Mesenchymal stem cell (in vitro differentiated cells and primary cell): ENCODE measurements around the gene EVA1C.
"Not testable (repeated sequence)": the region's sequence is repeated elsewhere in the genome, so short reads cannot be mapped to it uniquely, and the experiment has no call there.

Experiments
- DNase-seq: peaks from one replicate; pipeline ENCODE4 v3.0.0-alpha.2; 2013
- H2AFZ ChIP-seq: one replicate; pipeline ENCODE4 v1.6.1; 2013; ENCODE audit warnings: low read depth, mild to moderate bottlenecking, control low read depth, inconsistent platforms, low read length, moderate library complexity
- H2AK5ac ChIP-seq: 2 replicates; pipeline ENCODE4 v1.6.1; 2013; ENCODE audit warnings: low read length, moderate library complexity, mild to moderate bottlenecking, inconsistent platforms; ENCODE audit not compliant: severe bottlenecking
- H2BK120ac ChIP-seq: one replicate; pipeline ENCODE4 v1.6.1; 2013; ENCODE audit warnings: low read depth, mild to moderate bottlenecking, inconsistent platforms, low read length, moderate library complexity
- H2BK12ac ChIP-seq, 2 experiments: one replicate each; pipeline ENCODE4 v1.6.1; 2013; ENCODE audit warnings: inconsistent platforms in 2 of 2, low read length in 2 of 2, mild to moderate bottlenecking in 2 of 2, moderate library complexity in 2 of 2, control low read depth in 1 of 2
- H2BK15ac ChIP-seq: one replicate; pipeline ENCODE4 v1.6.1; 2013; ENCODE audit warnings: mild to moderate bottlenecking, low read depth, inconsistent platforms; ENCODE audit not compliant: poor library complexity, severe bottlenecking
- H2BK5ac ChIP-seq: 2 replicates; pipeline ENCODE4 v1.6.1; 2013; ENCODE audit warnings: low read depth, mild to moderate bottlenecking, low read length, control low read depth, inconsistent platforms; ENCODE audit not compliant: poor library complexity, severe bottlenecking
- H3K14ac ChIP-seq, 2 experiments: one replicate each; pipeline ENCODE4 v1.6.1; 2013; ENCODE audit warnings: inconsistent platforms in 2 of 2, low read length in 2 of 2, control low read depth in 1 of 2, mild to moderate bottlenecking in 1 of 2, moderate library complexity in 1 of 2
- H3K18ac ChIP-seq, 2 experiments: one replicate each; pipeline ENCODE4 v1.6.1; 2013; ENCODE audit warnings: inconsistent platforms in 2 of 2, low read length in 2 of 2, control low read depth in 1 of 2, low read depth in 1 of 2, mild to moderate bottlenecking in 1 of 2
- H3K23ac ChIP-seq, 2 experiments: one replicate each; pipeline ENCODE4 v1.6.1; 2013; ENCODE audit warnings: inconsistent platforms in 2 of 2, low read length in 2 of 2, mild to moderate bottlenecking in 2 of 2, moderate library complexity in 2 of 2, control low read depth in 1 of 2
- H3K27ac ChIP-seq: 2 replicates; pipeline ENCODE4 v1.5.1; 2013; ENCODE audit warnings: mild to moderate bottlenecking, moderate library complexity, low read length, control low read depth, inconsistent platforms; ENCODE audit not compliant: poor library complexity, severe bottlenecking
- H3K27me3 ChIP-seq, 2 experiments: 2 replicates each; pipeline versions ENCODE4 v1.6.1 to v1.7.0; 2013; ENCODE audit warnings: low read length in 2 of 2, mild to moderate bottlenecking in 2 of 2, moderate library complexity in 2 of 2, control low read depth in 1 of 2, inconsistent platforms in 1 of 2; ENCODE audit not compliant: control insufficient read depth in 1 of 2, insufficient read depth in 1 of 2
- H3K36me3 ChIP-seq, 2 experiments: 2 replicates each; pipeline versions ENCODE4 v1.6.1 to v1.7.0; 2013; ENCODE audit warnings: low read length in 2 of 2, control low read depth in 1 of 2, inconsistent platforms in 1 of 2, low read depth in 1 of 2, mild to moderate bottlenecking in 1 of 2; ENCODE audit not compliant: insufficient read depth in 2 of 2, control insufficient read depth in 1 of 2
- H3K4ac ChIP-seq, 2 experiments: one replicate each; pipeline ENCODE4 v1.6.1; 2013; ENCODE audit warnings: inconsistent platforms in 2 of 2, low read length in 2 of 2, mild to moderate bottlenecking in 2 of 2, moderate library complexity in 2 of 2, control low read depth in 1 of 2, low read depth in 1 of 2
- H3K4me1 ChIP-seq: 2 replicates; pipeline ENCODE4 v1.6.1; 2013; ENCODE audit warnings: low read depth, low read length, control low read depth; ENCODE audit not compliant: control insufficient read depth, insufficient read depth
- H3K4me2 ChIP-seq: 2 replicates; pipeline ENCODE4 v1.6.1; 2013; ENCODE audit warnings: low read length, mild to moderate bottlenecking, inconsistent platforms; ENCODE audit not compliant: poor library complexity, severe bottlenecking
- H3K4me3 ChIP-seq, 2 experiments: 2 replicates each; pipeline versions ENCODE4 v1.5.1 to v1.7.0; 2013; ENCODE audit warnings: low read length in 2 of 2, mild to moderate bottlenecking in 2 of 2, control low read depth in 1 of 2, low read depth in 1 of 2; ENCODE audit not compliant: insufficient read depth in 1 of 2
- H3K79me1 ChIP-seq: replicated peaks from 2 replicates; pipeline ENCODE4 v1.6.1; 2013; ENCODE audit warnings: mild to moderate bottlenecking, control low read depth, low read length, inconsistent platforms; ENCODE audit not compliant: poor library complexity, severe bottlenecking
- H3K9ac ChIP-seq: 2 replicates; pipeline ENCODE4 v1.7.0; 2013; ENCODE audit warnings: mild to moderate bottlenecking, low read length, moderate library complexity
- H3K9me3 ChIP-seq: 2 replicates; pipeline ENCODE4 v1.7.0; 2013; ENCODE audit warnings: mild to moderate bottlenecking, low read length; ENCODE audit not compliant: control insufficient read depth
- H4K8ac ChIP-seq: one replicate; pipeline ENCODE4 v1.6.1; 2013; ENCODE audit warnings: inconsistent platforms, mild to moderate bottlenecking, low read length, moderate library complexity
- H4K91ac ChIP-seq: one replicate; pipeline ENCODE4 v1.6.1; 2013; ENCODE audit warnings: mild to moderate bottlenecking, low read length, inconsistent platforms
- WGBS: methylation state at CpG from one replicate; pipeline ENCODE4 v1.1.7; 2013; ENCODE audit warnings: mixed read lengths; 5-methylcytosine and 5-hydroxymethylcytosine counted together

Gene EVA1C

GRCh38 chr21:32496568-32496967 lies 84.1 kb downstream of the EVA1C start:
- H3K36me3 ChIP-seq, result peaks cover 0 to 11% of the 10 kb centered on the region in 2 experiments
- H2AK5ac ChIP-seq, result no peak overlapping the region
- H3K27me3 ChIP-seq, result no peaks in the 10 kb centered on the region
- no peak overlapping the region for H3K14ac ChIP-seq
- no peak overlapping the region for H3K4me2 ChIP-seq
- H3K23ac ChIP-seq, result no peak overlapping the region
- H3K4me3 ChIP-seq, result no peak overlapping the region
- no peak overlapping the region for H2BK15ac ChIP-seq
- no peak overlapping the region for H2BK12ac ChIP-seq
- no peak overlapping the region for H2BK5ac ChIP-seq
- peaks cover 3% of the 10 kb centered on the region for H3K4me1 ChIP-seq
- WGBS, result 90% methylated on average over 6 of the region's 6 CpGs
- H3K79me1 ChIP-seq, result no peaks in the 10 kb centered on the region
- no peak overlapping the region for H3K18ac ChIP-seq
- H3K4ac ChIP-seq, result no peak overlapping the region
- no peak overlapping the region for H2AFZ ChIP-seq
- H4K8ac ChIP-seq, result no peak overlapping the region
- H3K9ac ChIP-seq, result no peak overlapping the region
- no peak for DNase-seq
- no peak overlapping the region for H4K91ac ChIP-seq
- no peaks in the 10 kb centered on the region for H3K9me3 ChIP-seq
- no peak overlapping the region for H3K27ac ChIP-seq
- H2BK120ac ChIP-seq, result no peak overlapping the region

GRCh38 chr21:32499249-32500055 lies 86.9 kb downstream of the EVA1C start:
- H3K4me1 ChIP-seq, result no peaks in the 10 kb centered on the region
- H3K79me1 ChIP-seq, result no peaks in the 10 kb centered on the region
- H3K18ac ChIP-seq, result no peak overlapping the region
- H3K9ac ChIP-seq, result peak overlapping the region; percentile 5
- peaks cover 0 to 26% of the 10 kb centered on the region in 2 experiments for H3K36me3 ChIP-seq
- H2AFZ ChIP-seq, result no peak overlapping the region
- H2AK5ac ChIP-seq, result no peak overlapping the region
- H3K9me3 ChIP-seq, result no peaks in the 10 kb centered on the region
- H3K4ac ChIP-seq, result no peak overlapping the region
- no peak overlapping the region for H2BK5ac ChIP-seq
- no peak overlapping the region for H2BK120ac ChIP-seq
- DNase-seq, result no peak
- no peak overlapping the region for H3K14ac ChIP-seq
- WGBS, result 63% methylated on average over 12 of the region's 14 CpGs
- H3K23ac ChIP-seq, result no peak overlapping the region
- H2BK12ac ChIP-seq, result no peak overlapping the region
- H4K91ac ChIP-seq, result no peak overlapping the region
- no peak overlapping the region for H4K8ac ChIP-seq
- H3K4me2 ChIP-seq, result no peak overlapping the region
- no peak overlapping the region for H3K27ac ChIP-seq
- H2BK15ac ChIP-seq, result no peak overlapping the region
- no peak overlapping the region for H3K4me3 ChIP-seq
- H3K27me3 ChIP-seq, result no peaks in the 10 kb centered on the region

GRCh38 chr21:32503641-32504040 lies 91.1 kb downstream of the EVA1C start:
- 93% methylated on average over 7 of the region's 7 CpGs for WGBS
- H3K9ac ChIP-seq, H3K18ac ChIP-seq, H4K91ac ChIP-seq, H3K27ac ChIP-seq, H3K27me3 ChIP-seq, H2BK5ac ChIP-seq, H2AK5ac ChIP-seq, H3K4ac ChIP-seq, H3K9me3 ChIP-seq, DNase-seq, H2AFZ ChIP-seq, H2BK12ac ChIP-seq, H3K4me3 ChIP-seq, H3K14ac ChIP-seq, H3K79me1 ChIP-seq, H3K23ac ChIP-seq, H2BK15ac ChIP-seq, H3K4me2 ChIP-seq, H2BK120ac ChIP-seq, H3K4me1 ChIP-seq, H4K8ac ChIP-seq: not testable (repeated sequence)
- H3K36me3 ChIP-seq, result peaks cover 0 to 43% of the 10 kb centered on the region in 2 experiments

- H3K36me3 ChIP-seq, result peaks cover 0 to 54% of the 10 kb centered on the region in 2 experiments
- H3K4me2 ChIP-seq, H4K91ac ChIP-seq, H2AK5ac ChIP-seq, H2BK12ac ChIP-seq, H3K79me1 ChIP-seq, H2BK120ac ChIP-seq, H2BK15ac ChIP-seq, H3K27ac ChIP-seq, H3K18ac ChIP-seq, H4K8ac ChIP-seq, H3K14ac ChIP-seq, H3K4me1 ChIP-seq, H3K27me3 ChIP-seq, H3K9ac ChIP-seq, H3K9me3 ChIP-seq, H3K4me3 ChIP-seq, H3K4ac ChIP-seq, H2BK5ac ChIP-seq, H3K23ac ChIP-seq, H2AFZ ChIP-seq, DNase-seq: not testable (repeated sequence)
- WGBS, result 94% methylated on average over 2 of the region's 3 CpGs
Measured at GRCh38 chr21:32505767-32506166, 93.3 kb downstream of the EVA1C start.
